IMR-90 (cell line): ENCODE data around the gene AMIGO1. TPM values are rescaled to one million over a fixed set of nuclear protein-coding genes. Genes with fewer than 3 reads are reported as not detected.

ENCODE experiments used
- ATAC-seq: fragments of 200-7000 bp; cut with Tn5 transposase; 2 replicates; pipeline ENCODE4 v1.9.1; 2020; ENCODE audit warnings: low read depth, mild to moderate bottlenecking, moderate library complexity
- BruUV-seq: library from RNA; stranded (reverse); fragments of 400-500 nt; replicated peaks from 2 replicates; lab custom pipeline; 2021; lab: Mats Ljungman, UMichigan
- CTCF ChIA-PET: fragments of 300-600 bp; formaldehyde crosslinking; extraction: SDS; loops from one replicate; lab custom pipeline; 2021; ENCODE audit warnings: antibody characterized with exemption; lab: Yijun Ruan, JAX
- POLR2A ChIA-PET: fragments of 300-600 bp; sonication (Branson Sonifier 250); formaldehyde crosslinking; loops from one replicate; lab custom pipeline; 2022; ENCODE audit warnings: antibody characterized with exemption; ENCODE audit not compliant: unreplicated experiment; lab: Charles Lee
- DNase-seq: peaks from one replicate; pipeline ENCODE4 v3.0.0; 2013
- H2AFZ ChIP-seq: replicated peaks from 2 replicates; pipeline ENCODE3; 2013; ENCODE audit warnings: low read length, mild to moderate bottlenecking; ENCODE audit not compliant: poor library complexity
- H2AK5ac ChIP-seq: 2 replicates; pipeline ENCODE4 v1.6.1; 2013; ENCODE audit warnings: low read depth, low read length, inconsistent platforms
- H2AK9ac ChIP-seq: replicated peaks from 2 replicates; pipeline ENCODE3; 2013; ENCODE audit warnings: mild to moderate bottlenecking, low read depth, low read length, moderate library complexity; ENCODE audit not compliant: poor library complexity
- H2BK120ac ChIP-seq: 2 replicates; pipeline ENCODE4 v1.6.1; 2013; ENCODE audit warnings: low read depth, low read length, inconsistent platforms
- H2BK15ac ChIP-seq: 3 replicates; pipeline ENCODE4 v1.6.1; 2013; ENCODE audit warnings: low read depth, low read length, inconsistent platforms
- H2BK20ac ChIP-seq: 2 replicates; pipeline ENCODE4 v1.6.1; 2013; ENCODE audit warnings: low read depth, mild to moderate bottlenecking, inconsistent platforms, low read length, moderate library complexity
- H2BK5ac ChIP-seq: 2 replicates; pipeline ENCODE4 v1.6.1; 2013; ENCODE audit warnings: mild to moderate bottlenecking, low read depth, low read length, inconsistent platforms; ENCODE audit not compliant: poor library complexity, severe bottlenecking
- H3K14ac ChIP-seq: replicated peaks from 2 replicates; pipeline ENCODE4 v1.6.1; 2013; ENCODE audit warnings: low read depth, low read length, inconsistent platforms
- H3K18ac ChIP-seq: 2 replicates; pipeline ENCODE4 v1.6.1; 2013; ENCODE audit warnings: low read depth, low read length, control low read depth
- H3K23ac ChIP-seq: 2 replicates; pipeline ENCODE4 v1.6.1; 2013; ENCODE audit warnings: low read depth, low read length, inconsistent platforms
- H3K27ac ChIP-seq: 2 replicates; pipeline ENCODE4 v1.5.1; 2013; ENCODE audit warnings: mild to moderate bottlenecking, control low read depth, low read length; ENCODE audit not compliant: insufficient read depth
- H3K27me3 ChIP-seq: 2 replicates; pipeline ENCODE4 v1.6.1; 2013; ENCODE audit warnings: low read length; ENCODE audit not compliant: control insufficient read depth, insufficient read depth
- H3K36me3 ChIP-seq: 2 replicates; pipeline ENCODE4 v1.6.1; 2013; ENCODE audit warnings: low read length, mixed read lengths; ENCODE audit not compliant: control insufficient read depth, insufficient read depth
- H3K4ac ChIP-seq: 2 replicates; pipeline ENCODE4 v1.6.1; 2013; ENCODE audit warnings: low read depth, low read length, inconsistent platforms
- H3K4me1 ChIP-seq: 2 replicates; pipeline ENCODE4 v1.6.1; 2013; ENCODE audit warnings: low read length, mixed read lengths; ENCODE audit not compliant: control insufficient read depth, insufficient read depth
- H3K4me2 ChIP-seq: 2 replicates; pipeline ENCODE4 v1.6.1; 2013; ENCODE audit warnings: low read depth, mild to moderate bottlenecking, control low read depth, low read length, moderate library complexity
- H3K4me3 ChIP-seq: 2 replicates; pipeline ENCODE4 v1.5.1; 2013; ENCODE audit warnings: low read depth, mild to moderate bottlenecking, control low read depth, low read length, moderate library complexity; ENCODE audit not compliant: insufficient read depth
- H3K56ac ChIP-seq: 2 replicates; pipeline ENCODE4 v1.6.1; 2013; ENCODE audit warnings: low read length, inconsistent platforms; ENCODE audit not compliant: insufficient read depth; ENCODE audit errors: extremely low read depth
- H3K79me1 ChIP-seq, 2 experiments: 2 replicates each; pipeline ENCODE4 v1.6.1; 2013; ENCODE audit warnings: low read length in 2 of 2, inconsistent platforms in 1 of 2, low read depth in 1 of 2
- H3K9ac ChIP-seq: 2 replicates; pipeline ENCODE4 v1.6.1; 2013; ENCODE audit warnings: low read depth, low read length, control low read depth
- H3K9me1 ChIP-seq: 2 replicates; pipeline ENCODE4 v1.6.1; 2013; ENCODE audit warnings: low read length, inconsistent platforms; ENCODE audit not compliant: insufficient read depth
- H3K9me3 ChIP-seq: 2 replicates; pipeline ENCODE4 v1.6.1; 2013; ENCODE audit warnings: low read length; ENCODE audit not compliant: control insufficient read depth, insufficient read depth
- H4K20me1 ChIP-seq: 2 replicates; pipeline ENCODE4 v1.6.1; 2013; ENCODE audit warnings: low read length, inconsistent platforms; ENCODE audit not compliant: insufficient read depth
- H4K5ac ChIP-seq: 2 replicates; pipeline ENCODE4 v1.6.1; 2013; ENCODE audit warnings: mild to moderate bottlenecking, low read depth, low read length, control low read depth
- H4K8ac ChIP-seq, 2 experiments: 2 replicates each; pipeline ENCODE4 v1.6.1; 2013; ENCODE audit warnings: low read depth in 2 of 2, low read length in 2 of 2, control low read depth in 1 of 2, inconsistent platforms in 1 of 2
- H4K91ac ChIP-seq: 2 replicates; pipeline ENCODE4 v1.6.1; 2013; ENCODE audit warnings: low read depth, low read length, inconsistent platforms; ENCODE audit not compliant: insufficient read depth
- MAZ ChIP-seq: IDR thresholded peaks from 2 replicates; pipeline ENCODE4 v1.6.1; 2012; ENCODE audit warnings: low read depth, mild to moderate bottlenecking, low read length, improper control_type of control experiment, moderate library complexity, borderline replicate concordance
- MXI1 ChIP-seq: IDR thresholded peaks from 2 replicates; pipeline ENCODE4 v1.6.1; 2012; ENCODE audit warnings: low read depth, mild to moderate bottlenecking, low read length, moderate library complexity, borderline replicate concordance
- NFE2L2 ChIP-seq: fragments of 150-350 bp; IDR thresholded peaks from 2 replicates; pipeline ENCODE4 v1.6.1; 2016; ENCODE audit warnings: low read depth, mild to moderate bottlenecking, low read length
- RCOR1 ChIP-seq: IDR thresholded peaks from 2 replicates; pipeline ENCODE4 v1.6.1; 2012; ENCODE audit warnings: mild to moderate bottlenecking, low read length, improper control_type of control experiment; ENCODE audit not compliant: insufficient replicate concordance
- SMC3 ChIP-seq: fragments of 150-350 bp; IDR thresholded peaks from 2 replicates; pipeline ENCODE4 v1.6.1; 2016; ENCODE audit warnings: low read depth, mild to moderate bottlenecking, antibody characterized with exemption, low read length, moderate library complexity
- WGBS, 2 experiments: methylation state at CpG; one replicate each; pipeline versions ENCODE4 v1.1.5 to v1.1.7; 2013; ENCODE audit warnings: missing lambda C conversion rate in 2 of 2; ENCODE audit not compliant: insufficient read length in 1 of 2; ENCODE audit errors: extremely low coverage in 2 of 2; 5-methylcytosine and 5-hydroxymethylcytosine counted together
- dilution Hi-C: fragments of 300-500 bp; cut with HindIII; formaldehyde crosslinking; loops from one replicate; pipeline ENCODE4 v1.14.3; 2018; ENCODE audit warnings: low sequenced_read_pairs; ENCODE audit not compliant: unreplicated experiment
- in situ Hi-C: fragments of 300-500 bp; cut with MboI; formaldehyde crosslinking; loops from 3 replicates; pipeline ENCODE4 v1.14.3; 2019; ENCODE audit warnings: low sequenced_read_pairs, inconsistent platforms, mixed read lengths
- intact Hi-C: fragments of 100-400 bp; cut with micrococcal nuclease; formaldehyde crosslinking; loops from 2 replicates; pipeline ENCODE4 v1.10.0; 2022
- polyA plus RNA-seq, 3 experiments: library from polyadenylated mRNA; depleted of rRNA; stranded (reverse); fragments of >200 nt; gene quantifications; 2 replicates each; pipeline ENCODE4 v1.2.3, GENCODE V29; 2012; ENCODE audit warnings: low replicate concordance in 1 of 3
- total RNA-seq: library from RNA; depleted of rRNA; stranded (reverse); fragments of >200 nt; gene quantifications from 2 replicates; pipeline ENCODE4 v1.2.3, GENCODE V29; 2012

AMIGO1 gene
- total and polyA plus RNA-seq, 2 of the 4 experiments (the other 2 are of a cell fraction), result 1.5 to 1.6 TPM

GRCh38 chr1:109504974-109505373 is 4.6 kb downstream of the AMIGO1 start:
- no peak overlapping the region for H2BK20ac ChIP-seq
- H3K9me1 ChIP-seq, result peaks cover 22% of the 10 kb centered on the region
- no CpG with 5 or more reads among the region's 1 CpG for WGBS, 2 experiments
- H4K91ac ChIP-seq, result no peak overlapping the region
- peaks cover 0 to 16% of the 10 kb centered on the region in 2 experiments; a peak in 2 of 4 replicates for H3K79me1 ChIP-seq
- CTCF ChIA-PET, result interaction anchor here (1.0 kb wide), 1 partner anchor 14 kb away, joined by 3 read pairs; no protein-coding TSS in a partner anchor
- peaks cover 22% of the 10 kb centered on the region for H3K4me1 ChIP-seq
- dilution Hi-C loops (no loop called here), in situ Hi-C loops (no loop called here), intact Hi-C loops (no loop called here)
- H3K18ac ChIP-seq, result no peak overlapping the region
- H4K5ac ChIP-seq, result no peak overlapping the region
- H3K14ac ChIP-seq, result no peak overlapping the region
- H2AFZ ChIP-seq, result no peak overlapping the region
- ATAC-seq (no peak), DNase-seq (no peak)
- no peak overlapping the region for H2BK120ac ChIP-seq
- H3K4me2 ChIP-seq, result no peak overlapping the region
- no peak overlapping the region for H2AK9ac ChIP-seq
- no peak overlapping the region for H2AK5ac ChIP-seq
- peaks cover 3% of the 10 kb centered on the region; the same call in 1 of the 2 replicates for H3K27me3 ChIP-seq
- H3K9ac ChIP-seq, result no peak overlapping the region
- no peak overlapping the region for H3K27ac ChIP-seq
- no peak overlapping the region for H2BK15ac ChIP-seq
- no peak for TF ChIP-seq SMC3
- no peak for TF ChIP-seq MAZ
- no peak for TF ChIP-seq MXI1
- TF ChIP-seq RCOR1, result no peak
- no peak for TF ChIP-seq NFE2L2
- H3K9me3 ChIP-seq, result no peaks in the 10 kb centered on the region
- H4K8ac ChIP-seq, result no peak overlapping the region
- H3K23ac ChIP-seq, result no peak overlapping the region
- H3K4me3 ChIP-seq, result no peak overlapping the region
- H4K20me1 ChIP-seq, result peaks cover 7% of the 10 kb centered on the region
- POLR2A ChIA-PET, result no interaction called here
- H2BK5ac ChIP-seq, result no peak overlapping the region
- peaks cover 2% of the 10 kb centered on the region; the same call in 1 of the 2 replicates for H3K36me3 ChIP-seq
- BruUV-seq, result no TSS peak
- H3K4ac ChIP-seq, result no peak overlapping the region
- H3K56ac ChIP-seq, result no peak overlapping the region
